ENCODE data around the gene IQGAP2. TPM values are rescaled to one million over a fixed set of nuclear protein-coding genes. Genes with fewer than 3 reads are reported as not detected.
A peak's percentile ranks its signal among the peaks of the same experiment; 100 is the strongest.
"Not testable (repeated sequence)": the region's sequence is repeated elsewhere in the genome, so short reads cannot be mapped to it uniquely, and the experiment has no call there.

Gene IQGAP2
- total RNA-seq, 1 experiment from 2014 or later: 13.4 TPM

DNA sequence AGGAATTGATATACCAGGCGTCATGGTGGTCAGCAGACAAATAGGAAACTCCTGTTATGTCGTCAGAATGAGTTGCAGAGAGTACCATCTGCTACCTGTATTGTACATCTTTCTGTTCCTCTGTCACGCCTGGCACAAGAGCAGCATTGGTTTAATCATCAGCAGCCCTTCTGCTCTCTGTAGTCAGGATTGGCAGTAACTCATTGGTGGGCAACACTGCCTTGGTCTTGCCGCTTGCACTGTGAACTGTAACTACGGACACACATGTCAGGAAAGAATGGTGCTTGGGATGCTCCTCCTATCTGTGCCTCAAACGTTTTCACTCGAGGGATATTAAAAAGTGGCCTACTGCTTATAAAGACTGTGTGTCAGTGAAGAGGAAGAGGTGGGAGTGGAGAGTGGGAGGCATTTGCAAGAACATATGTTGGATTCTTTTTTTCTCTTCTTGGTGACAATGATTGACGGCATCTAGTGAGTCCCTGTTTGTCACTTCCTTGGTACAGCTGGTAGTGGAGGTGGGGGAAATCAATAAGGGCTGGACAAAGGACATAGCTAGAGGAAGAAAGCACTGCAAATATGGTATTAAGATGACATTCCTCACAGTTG lies 143.5 kb downstream of the IQGAP2 start:
- H3K27me3 Mint-ChIP-seq (ENCODE audit: unreplicated experiment): no peaks in the 10 kb centered on the region

DNA sequence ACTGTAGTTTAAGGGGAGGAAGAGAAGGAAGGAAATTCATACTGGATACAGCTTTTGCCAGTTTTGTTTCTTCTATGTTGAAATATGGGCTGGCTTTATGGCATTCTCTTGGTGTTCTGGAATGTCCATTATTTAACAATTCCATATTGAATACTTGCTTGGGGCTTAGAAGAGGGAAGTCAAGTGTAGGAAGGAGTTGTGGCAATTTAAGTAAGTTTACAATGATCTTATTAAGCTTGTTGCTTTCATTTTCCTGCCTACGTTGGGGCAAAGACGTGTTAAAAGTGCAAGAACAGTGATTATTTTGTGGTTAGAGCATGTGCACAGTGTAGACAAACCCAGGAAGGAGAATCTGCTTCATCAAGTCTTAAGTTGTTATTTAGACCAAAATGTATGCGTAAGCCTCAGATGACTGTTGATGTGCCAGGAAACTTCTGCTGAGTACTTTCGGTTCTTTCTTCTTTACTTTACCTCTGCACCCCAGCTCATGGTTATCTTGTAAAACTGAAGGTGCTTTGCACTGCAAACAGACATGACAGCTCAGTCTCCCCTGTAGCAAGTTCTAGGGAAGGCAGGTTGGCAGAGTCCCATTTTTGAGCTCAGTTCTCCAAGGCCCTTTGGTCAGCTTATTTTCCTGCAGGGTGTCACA lies 144.3 kb downstream of the IQGAP2 start:
- Mint-ChIP-seq H3K9me3 (ENCODE audit: low read depth, unreplicated experiment) (no peaks in the 10 kb centered on the region), H3K27ac (ENCODE audit: unreplicated experiment) (no peak overlapping the region), H3K27me3 (ENCODE audit: unreplicated experiment) (no peaks in the 10 kb centered on the region), H3K4me3 (ENCODE audit: low read depth, unreplicated experiment) (no peak overlapping the region), H3K4me1 (ENCODE audit: low read depth, unreplicated experiment) (peaks cover 43% of the 10 kb centered on the region), H3K36me3 (ENCODE audit: insufficient read depth, unreplicated experiment) (no peaks in the 10 kb centered on the region)
- BruUV-seq (replicated peaks): no TSS peak
- CTCF ChIA-PET: interaction anchor here (0.8 to 1.6 kb wide), 7 partner anchors 30 to 322 kb away, joined by 3 to 5 read pairs (median 4); no protein-coding TSS in a partner anchor
- intact Hi-C loops (cut with micrococcal nuclease; ENCODE audit: unreplicated experiment): loop anchor here (10.0 kb wide), 1 partner anchor 293 kb away; no protein-coding TSS in a partner anchor
- no peak for DNase-seq
- TF ChIP-seq, protein P1, sequence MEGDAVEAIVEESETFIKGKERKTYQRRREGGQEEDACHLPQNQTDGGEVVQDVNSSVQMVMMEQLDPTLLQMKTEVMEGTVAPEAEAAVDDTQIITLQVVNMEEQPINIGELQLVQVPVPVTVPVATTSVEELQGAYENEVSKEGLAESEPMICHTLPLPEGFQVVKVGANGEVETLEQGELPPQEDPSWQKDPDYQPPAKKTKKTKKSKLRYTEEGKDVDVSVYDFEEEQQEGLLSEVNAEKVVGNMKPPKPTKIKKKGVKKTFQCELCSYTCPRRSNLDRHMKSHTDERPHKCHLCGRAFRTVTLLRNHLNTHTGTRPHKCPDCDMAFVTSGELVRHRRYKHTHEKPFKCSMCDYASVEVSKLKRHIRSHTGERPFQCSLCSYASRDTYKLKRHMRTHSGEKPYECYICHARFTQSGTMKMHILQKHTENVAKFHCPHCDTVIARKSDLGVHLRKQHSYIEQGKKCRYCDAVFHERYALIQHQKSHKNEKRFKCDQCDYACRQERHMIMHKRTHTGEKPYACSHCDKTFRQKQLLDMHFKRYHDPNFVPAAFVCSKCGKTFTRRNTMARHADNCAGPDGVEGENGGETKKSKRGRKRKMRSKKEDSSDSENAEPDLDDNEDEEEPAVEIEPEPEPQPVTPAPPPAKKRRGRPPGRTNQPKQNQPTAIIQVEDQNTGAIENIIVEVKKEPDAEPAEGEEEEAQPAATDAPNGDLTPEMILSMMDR (IDR thresholded peaks at IDR 0.05; ENCODE audit: unreplicated experiment): no peak

More for the DNA sequence above, 143.5 kb downstream of the IQGAP2 start:
- TF ChIP-seq, protein P1 (IDR thresholded peaks at IDR 0.05; ENCODE audit: unreplicated experiment): no peak
- BruUV-seq (replicated peaks): no TSS peak
- Mint-ChIP-seq H3K27ac (ENCODE audit: unreplicated experiment) (no peak overlapping the region), H3K4me3 (ENCODE audit: low read depth, unreplicated experiment) (no peak overlapping the region), H3K4me1 (ENCODE audit: low read depth, unreplicated experiment) (peaks cover 48% of the 10 kb centered on the region), H3K36me3 (ENCODE audit: insufficient read depth, unreplicated experiment) (no peaks in the 10 kb centered on the region), H3K9me3 (ENCODE audit: low read depth, unreplicated experiment) (no peaks in the 10 kb centered on the region)
- DNase-seq: peak; percentile 30
- CTCF ChIA-PET: interaction anchor here (0.8 to 1.6 kb wide), 7 partner anchors 31 to 323 kb away, joined by 3 to 5 read pairs (median 4); no protein-coding TSS in a partner anchor
- intact Hi-C loops (cut with micrococcal nuclease; ENCODE audit: unreplicated experiment): loop anchor here (10.0 kb wide), 1 partner anchor 292 kb away; no protein-coding TSS in a partner anchor

DNA sequence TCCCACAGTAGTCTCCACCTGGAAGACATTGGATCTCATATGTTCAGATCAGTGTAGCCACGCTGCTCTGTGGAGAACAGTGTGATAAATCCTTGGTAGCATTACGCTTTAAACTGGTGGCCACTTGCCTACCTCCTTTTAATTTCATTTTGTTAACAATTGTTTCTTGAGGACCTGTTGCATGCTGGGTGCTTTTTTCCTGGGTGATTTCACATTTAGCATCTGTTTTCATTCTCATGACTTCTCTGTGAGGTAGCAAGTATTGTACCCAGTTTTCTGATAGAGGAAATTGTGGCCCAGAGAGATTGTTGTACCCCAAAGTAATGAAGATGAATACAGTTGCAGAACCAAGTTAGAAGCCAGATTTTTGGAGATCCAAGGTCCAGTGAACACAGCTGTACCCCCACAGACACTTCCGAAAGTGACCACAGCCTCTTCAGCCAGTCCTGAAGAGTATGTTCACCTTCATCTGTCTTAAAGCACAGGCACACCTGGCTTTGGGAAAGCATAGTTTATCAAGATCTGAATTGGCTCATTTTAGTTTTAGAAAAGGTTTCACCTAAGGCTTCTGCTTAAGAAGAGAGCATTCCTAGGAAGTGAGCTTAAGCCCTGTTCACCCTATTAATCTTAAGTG lies 144.9 kb downstream of the IQGAP2 start:
- DNase-seq: no peak
- CTCF ChIA-PET: interaction anchor here (1.3 to 1.6 kb wide), 3 partner anchors 34 to 210 kb away, joined by 3 to 5 read pairs (median 4); no protein-coding TSS in a partner anchor
- Mint-ChIP-seq H3K9me3 (ENCODE audit: low read depth, unreplicated experiment) (no peaks in the 10 kb centered on the region), H3K36me3 (ENCODE audit: insufficient read depth, unreplicated experiment) (no peaks in the 10 kb centered on the region), H3K4me1 (ENCODE audit: low read depth, unreplicated experiment) (peaks cover 37% of the 10 kb centered on the region), H3K4me3 (ENCODE audit: low read depth, unreplicated experiment) (no peak overlapping the region), H3K27ac (ENCODE audit: unreplicated experiment) (no peak overlapping the region), H3K27me3 (ENCODE audit: unreplicated experiment) (no peaks in the 10 kb centered on the region)
- BruUV-seq (replicated peaks): no TSS peak
- TF ChIP-seq, protein P1 (IDR thresholded peaks at IDR 0.05; ENCODE audit: unreplicated experiment): no peak
- intact Hi-C loops (cut with micrococcal nuclease; ENCODE audit: unreplicated experiment): loop anchor here (10.0 kb wide), 1 partner anchor 293 kb away; no protein-coding TSS in a partner anchor

DNA sequence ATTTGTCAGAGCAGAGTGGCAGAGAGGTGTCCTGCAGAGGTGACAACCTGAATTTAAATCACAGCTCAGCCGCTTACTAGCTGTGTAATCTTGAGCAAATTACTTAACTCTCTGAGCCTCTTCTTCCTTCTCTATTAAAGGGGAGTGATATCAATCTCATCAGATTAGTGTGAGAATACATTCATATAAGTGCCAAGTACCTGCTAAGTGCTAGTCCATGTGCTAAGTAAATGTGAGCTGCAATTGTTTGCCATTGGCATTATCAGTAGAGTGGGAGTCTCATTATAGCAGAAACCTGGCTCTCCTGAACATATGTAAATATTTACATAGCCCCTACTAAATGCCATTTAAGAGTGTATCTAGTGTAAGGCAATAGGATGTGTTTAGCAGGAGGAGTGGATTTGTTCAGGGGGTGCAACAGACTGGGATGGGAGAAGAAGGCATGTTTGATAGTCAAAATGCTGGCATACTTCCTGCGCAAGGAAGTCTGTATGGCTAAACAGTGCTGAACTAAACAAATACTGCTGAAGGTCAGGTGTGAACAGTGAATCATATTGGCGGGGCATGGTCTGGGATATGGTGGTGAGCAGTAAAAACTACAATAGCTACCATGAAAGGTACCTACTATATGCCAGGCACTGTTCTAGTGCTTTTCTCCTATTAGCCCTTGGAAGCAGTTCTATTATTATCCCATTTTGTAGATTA lies 145.6 kb downstream of the IQGAP2 start:
- no peak overlapping the region for H3K27ac Mint-ChIP-seq (ENCODE audit: unreplicated experiment)
- no peaks in the 10 kb centered on the region for H3K36me3 Mint-ChIP-seq (ENCODE audit: insufficient read depth, unreplicated experiment)
- intact Hi-C loops (cut with micrococcal nuclease; ENCODE audit: unreplicated experiment): loop anchor here (10.0 kb wide), 1 partner anchor 294 kb away; no protein-coding TSS in a partner anchor
- no TSS peak for BruUV-seq (replicated peaks)
- no peaks in the 10 kb centered on the region for H3K27me3 Mint-ChIP-seq (ENCODE audit: unreplicated experiment)
- DNase-seq: peak; percentile 10
- CTCF ChIA-PET: interaction anchor here (0.5 kb wide), 2 partner anchors 146 to 226 kb away, joined by 3 to 5 read pairs; no protein-coding TSS in a partner anchor
- H3K4me1 Mint-ChIP-seq (ENCODE audit: low read depth, unreplicated experiment): peaks cover 32% of the 10 kb centered on the region
- H3K9me3 Mint-ChIP-seq (ENCODE audit: low read depth, unreplicated experiment): no peaks in the 10 kb centered on the region
- TF ChIP-seq, protein P1 (IDR thresholded peaks at IDR 0.05; ENCODE audit: unreplicated experiment): no peak
- H3K4me3 Mint-ChIP-seq (ENCODE audit: low read depth, unreplicated experiment): no peak overlapping the region

DNA sequence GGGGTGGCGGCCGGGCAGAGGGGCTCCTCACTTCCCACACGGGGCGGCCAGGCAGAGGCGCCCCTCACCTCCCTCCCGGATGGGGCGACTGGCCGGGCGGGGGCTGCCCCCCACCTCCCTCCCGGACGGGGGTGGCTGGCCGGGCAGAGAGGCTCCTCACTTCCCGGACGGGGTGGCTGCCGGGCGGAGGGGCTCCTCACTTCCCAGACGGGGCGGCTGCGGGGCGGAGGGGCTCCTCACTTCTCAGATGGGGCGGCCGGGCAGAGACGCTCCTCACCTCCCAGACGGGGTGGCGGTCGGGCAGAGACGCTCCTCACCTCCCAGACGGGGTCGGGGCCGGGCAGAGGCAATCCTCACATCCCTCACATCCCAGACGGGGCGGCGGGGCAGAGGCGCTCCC lies 147.8 kb downstream of the IQGAP2 start:
- BruUV-seq (replicated peaks); H3K4me3 Mint-ChIP-seq (ENCODE audit: low read depth, unreplicated experiment); intact Hi-C loops (cut with micrococcal nuclease; ENCODE audit: unreplicated experiment); H3K27ac Mint-ChIP-seq (ENCODE audit: unreplicated experiment); DNase-seq; H3K36me3 Mint-ChIP-seq (ENCODE audit: insufficient read depth, unreplicated experiment); CTCF ChIA-PET; H3K9me3 Mint-ChIP-seq (ENCODE audit: low read depth, unreplicated experiment); H3K27me3 Mint-ChIP-seq (ENCODE audit: unreplicated experiment): not testable (repeated sequence)
- peaks cover 23% of the 10 kb centered on the region for H3K4me1 Mint-ChIP-seq (ENCODE audit: low read depth, unreplicated experiment)

Data from Calu3 (cell line).